Measurements from ENCODE around the gene TMEM151A. TPM values are rescaled to one million over a fixed set of nuclear protein-coding genes. Genes with fewer than 3 reads are reported as not detected.
"Not testable (repeated sequence)": the region's sequence is repeated elsewhere in the genome, so short reads cannot be mapped to it uniquely, and the experiment has no call there.

Gene TMEM151A
- total RNA-seq, 1 donor from 2014 or later, result not detected

DNA sequence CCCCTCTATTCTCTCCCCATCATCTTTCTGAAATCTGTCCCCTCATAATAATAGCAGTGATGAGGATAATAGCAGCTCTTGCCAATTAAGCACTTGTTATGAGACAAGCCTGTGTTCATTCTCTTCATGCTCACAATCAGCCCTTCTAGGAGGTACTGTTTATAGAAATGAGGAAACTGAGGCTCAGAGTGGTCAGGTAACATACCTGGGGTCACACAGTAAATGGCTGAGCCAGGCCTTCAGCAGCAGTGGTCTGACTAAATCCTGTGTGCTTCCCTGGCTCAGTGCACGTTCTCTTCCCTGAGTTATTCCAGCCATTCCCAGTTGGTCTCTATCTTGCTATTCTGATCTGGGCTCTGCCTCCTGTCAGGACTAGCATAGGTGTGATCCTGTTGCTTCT lies 17.5 kb upstream of the TMEM151A start:
- H3K27me3 ChIP-seq (ENCODE audit: low read depth), result no peaks in the 10 kb centered on the region
- intact Hi-C loops (cut with DNase I), result no loop called here

DNA sequence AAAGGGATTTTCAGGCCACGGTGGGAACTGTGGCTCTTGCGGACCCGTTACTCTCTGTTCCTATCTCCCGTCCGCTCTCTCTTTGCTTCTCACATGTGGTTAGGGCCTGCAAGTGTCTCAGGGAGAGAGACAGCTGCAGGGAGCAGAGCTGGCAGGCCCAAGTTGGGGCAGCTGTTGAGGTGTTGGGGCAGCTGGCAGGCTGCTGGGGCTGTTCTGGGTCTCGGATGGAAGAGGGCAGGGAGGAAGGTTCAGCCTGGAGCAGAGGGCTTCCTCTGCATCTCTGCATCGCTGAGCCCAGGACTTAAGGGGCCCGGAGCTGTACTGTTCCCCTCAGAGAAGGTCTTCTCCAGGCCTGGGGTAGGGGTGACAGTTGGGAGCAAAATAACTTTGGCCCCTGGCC lies 16.3 kb upstream of the TMEM151A start:
- H3K36me3 ChIP-seq, result peaks cover 54% of the 10 kb centered on the region
- intact Hi-C loops (cut with DNase I), result no loop called here
- TF ChIP-seq, protein P1, sequence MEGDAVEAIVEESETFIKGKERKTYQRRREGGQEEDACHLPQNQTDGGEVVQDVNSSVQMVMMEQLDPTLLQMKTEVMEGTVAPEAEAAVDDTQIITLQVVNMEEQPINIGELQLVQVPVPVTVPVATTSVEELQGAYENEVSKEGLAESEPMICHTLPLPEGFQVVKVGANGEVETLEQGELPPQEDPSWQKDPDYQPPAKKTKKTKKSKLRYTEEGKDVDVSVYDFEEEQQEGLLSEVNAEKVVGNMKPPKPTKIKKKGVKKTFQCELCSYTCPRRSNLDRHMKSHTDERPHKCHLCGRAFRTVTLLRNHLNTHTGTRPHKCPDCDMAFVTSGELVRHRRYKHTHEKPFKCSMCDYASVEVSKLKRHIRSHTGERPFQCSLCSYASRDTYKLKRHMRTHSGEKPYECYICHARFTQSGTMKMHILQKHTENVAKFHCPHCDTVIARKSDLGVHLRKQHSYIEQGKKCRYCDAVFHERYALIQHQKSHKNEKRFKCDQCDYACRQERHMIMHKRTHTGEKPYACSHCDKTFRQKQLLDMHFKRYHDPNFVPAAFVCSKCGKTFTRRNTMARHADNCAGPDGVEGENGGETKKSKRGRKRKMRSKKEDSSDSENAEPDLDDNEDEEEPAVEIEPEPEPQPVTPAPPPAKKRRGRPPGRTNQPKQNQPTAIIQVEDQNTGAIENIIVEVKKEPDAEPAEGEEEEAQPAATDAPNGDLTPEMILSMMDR (IDR thresholded peaks at IDR 0.05), result no peak
- no peaks in the 10 kb centered on the region for H3K9me3 ChIP-seq
- peaks cover 17% of the 10 kb centered on the region for H3K4me1 ChIP-seq
- no peak for ATAC-seq
- H3K27ac ChIP-seq, result no peak overlapping the region
- no peak overlapping the region for H3K4me3 ChIP-seq
- DNase-seq, result no peak
- no peaks in the 10 kb centered on the region for H3K27me3 ChIP-seq (ENCODE audit: low read depth)

More for the DNA sequence above, 17.5 kb upstream of the TMEM151A start:
- DNase-seq (no peak), ATAC-seq (no peak)
- Histone ChIP-seq H3K36me3 (peaks cover 54% of the 10 kb centered on the region), H3K4me3 (no peak overlapping the region), H3K9me3 (no peaks in the 10 kb centered on the region), H3K4me1 (peaks cover 28% of the 10 kb centered on the region), H3K27ac (no peak overlapping the region)
- TF ChIP-seq, protein P1 (IDR thresholded peaks at IDR 0.05), result no peak

DNA sequence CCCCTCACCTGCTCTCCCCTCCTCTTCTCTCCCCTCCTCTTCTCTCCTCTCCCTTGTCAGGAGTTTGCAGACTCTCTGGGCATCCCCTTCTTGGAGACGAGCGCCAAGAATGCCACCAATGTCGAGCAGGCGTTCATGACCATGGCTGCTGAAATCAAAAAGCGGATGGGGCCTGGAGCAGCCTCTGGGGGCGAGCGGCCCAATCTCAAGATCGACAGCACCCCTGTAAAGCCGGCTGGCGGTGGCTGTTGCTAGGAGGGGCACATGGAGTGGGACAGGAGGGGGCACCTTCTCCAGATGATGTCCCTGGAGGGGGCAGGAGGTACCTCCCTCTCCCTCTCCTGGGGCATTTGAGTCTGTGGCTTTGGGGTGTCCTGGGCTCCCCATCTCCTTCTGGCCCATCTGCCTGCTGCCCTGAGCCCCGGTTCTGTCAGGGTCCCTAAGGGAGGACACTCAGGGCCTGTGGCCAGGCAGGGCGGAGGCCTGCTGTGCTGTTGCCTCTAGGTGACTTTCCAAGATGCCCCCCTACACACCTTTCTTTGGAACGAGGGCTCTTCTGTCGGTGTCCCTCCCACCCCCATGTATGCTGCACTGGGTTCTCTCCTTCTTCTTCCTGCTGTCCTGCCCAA lies 15.6 kb upstream of the TMEM151A start:
- no peak overlapping the region for H3K4me3 ChIP-seq
- intact Hi-C loops (cut with DNase I), result no loop called here
- DNase-seq (no peak), ATAC-seq (no peak)
- H3K27ac ChIP-seq, result no peak overlapping the region
- H3K9me3 ChIP-seq, result no peaks in the 10 kb centered on the region
- no peaks in the 10 kb centered on the region for H3K27me3 ChIP-seq (ENCODE audit: low read depth)
- H3K36me3 ChIP-seq, result peaks cover 54% of the 10 kb centered on the region
- H3K4me1 ChIP-seq, result peaks cover 10% of the 10 kb centered on the region
- TF ChIP-seq, protein P1 (IDR thresholded peaks at IDR 0.05), result no peak

DNA sequence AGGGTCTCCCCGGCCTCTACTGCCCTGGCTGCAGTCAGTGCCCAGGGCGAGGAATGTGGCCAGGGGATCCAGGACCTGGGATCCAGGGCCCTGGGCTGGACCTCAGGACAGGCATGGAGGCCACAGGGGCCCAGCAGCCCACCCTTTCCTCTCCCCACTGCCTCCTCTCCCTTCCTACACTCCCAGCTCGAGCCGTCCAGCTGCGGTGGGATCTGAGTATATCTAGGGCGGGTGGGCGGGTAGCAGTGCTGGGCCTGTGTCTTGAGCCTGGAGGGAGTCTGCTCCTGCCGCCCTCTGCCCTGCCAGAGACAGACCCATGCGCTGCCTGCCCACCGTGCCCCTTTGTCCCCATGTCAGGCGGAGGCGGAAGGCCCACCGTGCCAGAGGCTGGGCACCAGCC lies 15.1 kb upstream of the TMEM151A start:
- DNase-seq; ATAC-seq; H3K4me3 ChIP-seq; intact Hi-C loops (cut with DNase I); H3K27me3 ChIP-seq (ENCODE audit: low read depth); H3K9me3 ChIP-seq; H3K27ac ChIP-seq; H3K4me1 ChIP-seq: not testable (repeated sequence)
- peaks cover 52% of the 10 kb centered on the region for H3K36me3 ChIP-seq

DNA sequence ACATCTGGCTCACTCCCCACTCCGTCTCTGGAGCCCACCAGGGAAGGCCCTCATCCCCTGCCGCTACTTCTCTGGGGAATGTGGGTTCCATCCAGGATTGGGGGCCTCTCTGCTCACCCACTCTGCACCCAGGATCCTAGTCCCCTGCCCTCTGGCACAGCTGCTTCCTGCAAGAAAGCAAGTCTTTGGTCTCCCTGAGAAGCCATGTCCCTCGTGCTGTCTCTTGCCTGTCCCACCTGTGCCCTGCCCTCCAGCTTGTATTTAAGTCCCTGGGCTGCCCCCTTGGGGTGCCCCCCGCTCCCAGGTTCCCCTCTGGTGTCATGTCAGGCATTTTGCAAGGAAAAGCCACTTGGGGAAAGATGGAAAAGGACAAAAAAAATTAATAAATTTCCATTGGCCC lies 14.6 kb upstream of the TMEM151A start:
- H3K27ac ChIP-seq; intact Hi-C loops (cut with DNase I): not testable (repeated sequence)
- peaks cover 47% of the 10 kb centered on the region for H3K36me3 ChIP-seq

DNA sequence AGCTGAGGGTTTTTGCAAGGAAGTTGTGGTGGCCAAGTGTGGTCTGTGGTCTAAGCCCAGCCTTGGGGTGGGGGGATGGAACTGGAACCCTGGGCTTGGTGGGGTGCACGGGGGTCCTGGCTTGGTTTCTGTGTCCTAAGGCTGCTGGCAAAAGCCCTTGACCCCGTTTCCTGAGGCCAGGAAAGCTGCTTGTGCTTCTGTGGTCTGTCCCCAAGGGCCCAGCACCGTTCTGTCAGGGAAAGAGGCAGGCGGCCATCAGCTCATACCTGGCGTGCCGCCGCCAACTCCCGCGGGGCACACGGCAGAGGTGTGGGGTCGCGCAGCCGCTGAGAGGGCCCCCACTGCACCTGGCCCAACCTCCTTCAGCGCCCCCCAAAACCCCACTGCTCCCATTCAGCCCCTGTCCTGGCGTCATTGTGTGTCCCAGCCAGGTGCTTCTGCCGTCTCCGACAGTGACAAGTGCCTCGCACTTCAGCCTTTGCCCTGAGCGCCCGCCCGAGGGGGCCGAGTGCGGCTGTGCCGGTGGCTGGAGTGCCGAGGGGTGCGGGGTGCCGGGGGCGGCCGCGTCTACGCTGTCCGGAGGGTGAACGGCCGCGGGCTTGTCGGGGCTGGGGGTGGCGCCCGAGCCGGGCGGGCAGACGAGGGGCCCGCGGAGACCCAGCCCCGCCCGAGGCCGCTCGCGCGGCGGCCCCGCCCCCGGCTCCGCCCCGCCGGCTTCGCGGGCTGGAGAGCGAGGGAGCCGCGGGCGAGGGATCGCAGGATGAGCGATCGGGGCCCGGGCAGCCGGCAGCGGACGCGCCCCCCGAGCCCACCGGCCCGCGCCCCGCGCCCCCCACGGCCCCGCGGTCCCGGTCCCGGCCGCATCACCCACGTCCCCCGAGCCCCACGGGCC lies 14.0 kb upstream of the TMEM151A start, which contains the start of gene CNIH2:
Gene CNIH2, plus strand, starts transcription at position 705 of the 892 bp plus-strand sequence. CDS start 282 bp downstream, outside the sequence.
- H3K27me3 ChIP-seq (ENCODE audit: low read depth), result no peaks in the 10 kb centered on the region
- peaks cover 41% of the 10 kb centered on the region for H3K36me3 ChIP-seq
- H3K4me3 ChIP-seq, result peak within 1 kb of the TSS; percentile 44
- no peaks in the 10 kb centered on the region for H3K9me3 ChIP-seq
- ATAC-seq (peak; percentile 6 to 29), DNase-seq (no peak)
- H3K27ac ChIP-seq, result no peak within 1 kb of the TSS
- intact Hi-C loops (cut with DNase I), result no loop called here
- TF ChIP-seq, protein P1 (IDR thresholded peaks at IDR 0.05), result no peak
- peaks cover 17% of the 10 kb centered on the region for H3K4me1 ChIP-seq

More for the DNA sequence above, 14.6 kb upstream of the TMEM151A start:
- DNase-seq; H3K9me3 ChIP-seq; H3K4me3 ChIP-seq; H3K27me3 ChIP-seq (ENCODE audit: low read depth); ATAC-seq: not testable (repeated sequence)
- H3K4me1 ChIP-seq, result peaks cover 11% of the 10 kb centered on the region

Measured in lower lobe of right lung (tissue), 2 donors.